Measurements from ENCODE around the gene ARHGEF26.

GRCh38 chr3:154214306-154214705 lies 93.1 kb downstream of the ARHGEF26 start:
- TF ChIP-seq CTCF (IDR thresholded peaks at IDR 0.05) (no peak), POLR2A (IDR thresholded peaks at IDR 0.05) (no peak)
